Measurements from ENCODE around the gene TWIST2. TPM values are rescaled to one million over a fixed set of nuclear protein-coding genes. Genes with fewer than 3 reads are reported as not detected.

TWIST2 gene
- total RNA-seq, 2 experiments from 2014 or later, result not detected

DNA sequence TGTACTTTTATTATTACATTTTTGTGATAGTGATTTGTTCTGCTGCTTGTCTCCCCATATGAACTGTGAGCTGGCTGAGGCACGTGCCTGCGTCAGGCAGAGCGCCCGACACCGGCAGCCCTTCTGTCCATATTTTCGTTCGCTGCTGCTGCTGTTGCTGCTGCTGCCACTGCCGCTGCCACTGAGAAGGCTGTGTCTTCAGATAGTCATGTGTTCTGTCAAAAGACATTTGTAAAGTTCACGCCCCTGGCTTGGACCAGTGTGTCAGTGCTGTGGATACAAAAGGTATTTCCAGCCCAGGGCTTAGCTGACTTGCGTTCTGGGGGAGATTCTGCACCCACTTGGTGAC lies 47.0 kb downstream of the TWIST2 start:
- intact Hi-C loops (cut with DNase I, micrococcal nuclease), result no loop called here
- ATAC-seq (ENCODE audit: poor library complexity), result no peak
- no peak overlapping the region for H3K27ac Mint-ChIP-seq
- Histone ChIP-seq H3K36me3 (ENCODE audit: insufficient read depth, low read length) (no peaks in the 10 kb centered on the region), H3K4me1 (ENCODE audit: insufficient read depth, low read length) (no peaks in the 10 kb centered on the region), H3K27me3 (ENCODE audit: control insufficient read depth in 1 of 2, insufficient read depth in 2 of 2, low read length in 2 of 2) (no peaks in the 10 kb centered on the region), H3K4me3 (ENCODE audit: low read length) (no peak overlapping the region), H3K9me3 (ENCODE audit: control insufficient read depth in 1 of 2, insufficient read depth in 1 of 2, low read length in 2 of 2) (no peaks in the 10 kb centered on the region), H3K27ac (ENCODE audit: low read depth in 1 of 2, low read length in 2 of 2) (no peak overlapping the region)
- TF ChIP-seq, protein P1, sequence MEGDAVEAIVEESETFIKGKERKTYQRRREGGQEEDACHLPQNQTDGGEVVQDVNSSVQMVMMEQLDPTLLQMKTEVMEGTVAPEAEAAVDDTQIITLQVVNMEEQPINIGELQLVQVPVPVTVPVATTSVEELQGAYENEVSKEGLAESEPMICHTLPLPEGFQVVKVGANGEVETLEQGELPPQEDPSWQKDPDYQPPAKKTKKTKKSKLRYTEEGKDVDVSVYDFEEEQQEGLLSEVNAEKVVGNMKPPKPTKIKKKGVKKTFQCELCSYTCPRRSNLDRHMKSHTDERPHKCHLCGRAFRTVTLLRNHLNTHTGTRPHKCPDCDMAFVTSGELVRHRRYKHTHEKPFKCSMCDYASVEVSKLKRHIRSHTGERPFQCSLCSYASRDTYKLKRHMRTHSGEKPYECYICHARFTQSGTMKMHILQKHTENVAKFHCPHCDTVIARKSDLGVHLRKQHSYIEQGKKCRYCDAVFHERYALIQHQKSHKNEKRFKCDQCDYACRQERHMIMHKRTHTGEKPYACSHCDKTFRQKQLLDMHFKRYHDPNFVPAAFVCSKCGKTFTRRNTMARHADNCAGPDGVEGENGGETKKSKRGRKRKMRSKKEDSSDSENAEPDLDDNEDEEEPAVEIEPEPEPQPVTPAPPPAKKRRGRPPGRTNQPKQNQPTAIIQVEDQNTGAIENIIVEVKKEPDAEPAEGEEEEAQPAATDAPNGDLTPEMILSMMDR (IDR thresholded peaks at IDR 0.05), result no peak
- H3K36me3 Mint-ChIP-seq (ENCODE audit: low read depth), result no peaks in the 10 kb centered on the region
- H3K27me3 Mint-ChIP-seq, result peaks cover 7% of the 10 kb centered on the region
- POLR2A ChIA-PET, result no interaction called here
- no peaks in the 10 kb centered on the region for H3K4me1 Mint-ChIP-seq (ENCODE audit: low read depth)
- H3K4me3 Mint-ChIP-seq, result no peak overlapping the region
- no peak for DNase-seq
- H3K9me3 Mint-ChIP-seq, result no peaks in the 10 kb centered on the region
- CTCF ChIA-PET, result no interaction called here

DNA sequence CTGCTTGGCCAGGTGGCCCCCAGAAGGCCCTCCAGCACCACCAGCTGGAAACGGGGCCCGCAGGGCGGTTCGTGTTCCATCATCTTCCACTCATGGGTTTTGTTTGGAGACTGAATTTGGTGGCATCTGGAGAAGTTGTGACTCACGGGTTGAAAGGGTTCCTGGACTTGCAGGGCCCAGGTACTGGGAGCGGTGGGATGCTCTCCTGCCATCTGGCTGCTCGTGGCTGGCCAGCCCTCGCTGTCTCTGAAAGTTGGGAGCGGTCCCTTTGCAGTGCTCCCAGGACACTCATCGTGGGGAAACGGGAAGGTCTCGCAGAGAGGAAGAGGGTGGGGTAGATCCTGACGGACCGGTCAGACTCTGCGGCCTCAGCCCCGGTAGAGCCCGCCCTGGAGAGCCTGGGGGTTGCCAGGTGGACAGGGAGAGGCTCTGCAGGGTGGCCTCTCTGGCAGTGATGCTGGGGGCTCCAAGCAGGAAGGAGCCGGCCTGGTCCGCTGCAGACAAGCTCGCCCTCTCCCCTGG lies 47.5 kb downstream of the TWIST2 start:
- Histone ChIP-seq H3K4me3 (ENCODE audit: low read length) (no peak overlapping the region), H3K36me3 (ENCODE audit: insufficient read depth, low read length) (no peaks in the 10 kb centered on the region), H3K9me3 (ENCODE audit: control insufficient read depth in 1 of 2, insufficient read depth in 1 of 2, low read length in 2 of 2) (no peaks in the 10 kb centered on the region), H3K4me1 (ENCODE audit: insufficient read depth, low read length) (no peaks in the 10 kb centered on the region), H3K27ac (ENCODE audit: low read depth in 1 of 2, low read length in 2 of 2) (no peak overlapping the region), H3K27me3 (ENCODE audit: control insufficient read depth in 1 of 2, insufficient read depth in 2 of 2, low read length in 2 of 2) (no peaks in the 10 kb centered on the region)
- TF ChIP-seq, protein P1 (IDR thresholded peaks at IDR 0.05), result no peak
- Mint-ChIP-seq H3K27ac (no peak overlapping the region), H3K9me3 (no peaks in the 10 kb centered on the region), H3K4me1 (ENCODE audit: low read depth) (no peaks in the 10 kb centered on the region), H3K36me3 (ENCODE audit: low read depth) (no peaks in the 10 kb centered on the region), H3K27me3 (peaks cover 10% of the 10 kb centered on the region), H3K4me3 (no peak overlapping the region)
- intact Hi-C loops (cut with DNase I, micrococcal nuclease), result no loop called here
- POLR2A ChIA-PET, result no interaction called here
- DNase-seq (no peak), ATAC-seq (ENCODE audit: poor library complexity) (no peak)
- CTCF ChIA-PET, result no interaction called here

DNA sequence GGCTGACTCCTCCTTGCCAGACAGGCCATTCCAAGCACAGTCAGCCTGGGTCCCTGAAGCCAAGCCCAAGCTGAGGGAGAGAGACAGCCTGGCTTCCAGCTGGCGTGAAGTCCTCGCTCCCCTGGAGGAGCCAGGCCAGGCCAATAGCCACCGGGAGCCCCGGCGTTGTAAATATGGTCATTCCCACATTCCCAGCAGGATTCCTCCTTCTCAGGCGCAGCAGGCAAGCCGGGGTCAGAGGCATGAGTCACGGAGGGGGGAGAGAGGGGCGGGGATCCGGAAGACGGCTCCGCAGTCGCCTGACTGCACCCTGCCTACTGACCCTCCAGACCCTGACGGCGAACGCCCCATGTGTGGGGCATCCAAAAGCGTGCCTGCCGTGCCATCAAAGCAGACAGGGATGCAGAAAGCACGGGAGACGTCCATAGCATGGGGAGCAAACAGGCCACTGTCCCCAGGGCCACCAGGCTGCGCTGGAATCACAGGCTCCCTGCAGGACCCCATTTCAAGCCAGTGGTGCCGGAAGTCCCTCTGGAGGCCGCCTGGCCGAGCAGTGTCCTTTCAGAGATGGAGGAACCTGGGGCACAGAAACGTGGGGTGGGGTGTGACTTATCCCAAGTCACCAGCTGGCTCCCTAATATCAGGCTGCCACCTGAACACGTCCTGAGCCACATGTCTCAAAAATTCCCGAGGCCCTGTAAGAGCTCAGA lies 48.2 kb downstream of the TWIST2 start:
- no peaks in the 10 kb centered on the region for H3K9me3 ChIP-seq (ENCODE audit: control insufficient read depth in 1 of 2, insufficient read depth in 1 of 2, low read length in 2 of 2)
- H3K9me3 Mint-ChIP-seq, result no peaks in the 10 kb centered on the region
- ChIA-PET POLR2A (no interaction called here), CTCF (no interaction called here)
- H3K27ac Mint-ChIP-seq, result no peak overlapping the region
- peaks cover 10% of the 10 kb centered on the region for H3K27me3 Mint-ChIP-seq
- H3K27ac ChIP-seq (ENCODE audit: low read depth in 1 of 2, low read length in 2 of 2), result no peak overlapping the region
- H3K4me3 ChIP-seq (ENCODE audit: low read length), result no peak overlapping the region
- no peaks in the 10 kb centered on the region for H3K4me1 ChIP-seq (ENCODE audit: insufficient read depth, low read length)
- intact Hi-C loops (cut with DNase I, micrococcal nuclease), result no loop called here
- TF ChIP-seq, protein P1 (IDR thresholded peaks at IDR 0.05), result no peak
- ATAC-seq (ENCODE audit: poor library complexity), result no peak
- H3K27me3 ChIP-seq (ENCODE audit: control insufficient read depth in 1 of 2, insufficient read depth in 2 of 2, low read length in 2 of 2), result no peaks in the 10 kb centered on the region
- DNase-seq, result no peak
- H3K36me3 ChIP-seq (ENCODE audit: insufficient read depth, low read length), result no peaks in the 10 kb centered on the region
- H3K36me3 Mint-ChIP-seq (ENCODE audit: low read depth), result no peaks in the 10 kb centered on the region
- H3K4me1 Mint-ChIP-seq (ENCODE audit: low read depth), result no peaks in the 10 kb centered on the region
- H3K4me3 Mint-ChIP-seq, result no peak overlapping the region
